Stimulated activated CD4-positive, alpha-beta T cell treated with anti-CD3 and anti-CD28 coated beads, TNF-alpha, amount 100 ng/mL, for 48 hours (primary cell): ENCODE measurements around the gene GCKR.
"Not testable (repeated sequence)": the region's sequence is repeated elsewhere in the genome, so short reads cannot be mapped to it uniquely, and the experiment has no call there.

Experiments
- DNase-seq, 3 donors: peaks; one replicate each; pipeline ENCODE4 v3.0.0-alpha.2; 2020; ENCODE audit warnings: low read depth in 3 of 3

Gene GCKR

DNA sequence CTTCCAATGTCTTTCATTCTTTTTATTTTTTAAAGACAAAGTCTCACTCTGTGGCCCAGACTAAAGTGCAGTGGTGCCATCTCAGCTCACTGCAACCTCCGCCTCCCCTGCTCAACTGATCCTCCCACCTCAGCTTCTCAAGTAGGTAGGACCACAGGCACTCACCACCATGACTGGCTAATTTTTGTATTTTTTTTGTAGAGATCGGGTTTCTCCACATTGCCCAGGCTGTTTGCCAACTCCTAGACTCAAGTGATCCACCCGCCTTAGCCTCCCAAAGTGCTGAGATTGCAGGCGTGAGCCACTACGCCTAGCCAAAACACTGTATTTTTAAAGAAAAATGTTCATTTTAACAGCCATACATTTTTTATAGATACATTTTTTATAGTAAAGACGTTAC is 12.7 kb downstream of the GCKR start:
- DNase-seq: no peak

DNA sequence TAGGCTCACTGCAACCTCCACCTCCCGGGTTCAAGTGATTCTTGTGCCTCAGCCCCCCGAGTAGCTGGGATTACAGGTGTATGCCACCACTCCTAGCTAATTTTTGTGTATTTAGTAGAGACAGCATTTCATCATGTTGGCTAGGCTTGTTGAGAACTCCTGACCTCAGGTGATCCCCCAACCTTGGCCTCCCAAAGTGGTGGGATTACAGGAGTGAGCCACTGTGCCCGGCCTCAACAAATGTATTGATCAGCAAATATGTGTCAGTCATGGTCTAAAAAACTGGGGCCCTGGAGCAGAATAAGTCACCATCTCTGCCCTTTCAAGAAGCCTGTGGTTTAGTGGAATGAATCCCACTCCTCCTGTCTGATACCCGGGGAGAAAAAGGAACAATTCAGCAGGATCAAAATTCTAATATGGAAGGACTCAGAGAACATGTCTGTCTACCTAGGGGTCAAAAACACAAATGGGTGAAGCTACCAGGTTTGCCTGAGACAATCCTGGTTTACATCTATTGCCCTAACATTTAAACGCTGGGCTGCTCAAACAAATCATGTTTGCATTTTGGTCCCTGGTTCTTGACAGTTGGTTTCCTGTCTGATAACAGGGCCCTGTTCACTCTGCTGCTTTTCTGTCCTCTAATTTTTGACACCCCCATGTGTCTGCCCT is 21.6 kb downstream of the GCKR start:
- no peak for DNase-seq

DNA sequence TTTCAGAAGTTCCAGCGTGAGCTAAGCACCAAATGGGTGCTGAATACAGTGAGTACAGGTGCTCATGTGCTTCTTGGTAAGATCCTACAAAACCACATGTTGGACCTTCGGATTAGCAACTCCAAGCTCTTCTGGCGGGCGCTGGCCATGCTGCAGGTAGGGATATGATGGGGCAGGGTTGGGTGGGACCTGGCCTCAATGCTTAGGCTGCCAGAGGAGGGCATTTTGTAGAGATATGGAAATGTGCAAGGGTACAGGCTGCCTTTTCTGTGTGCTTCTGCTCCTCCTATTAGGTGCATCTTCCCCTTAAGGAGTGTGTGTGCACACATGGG is 22.1 kb downstream of the GCKR start:
- DNase-seq: no peak

DNA sequence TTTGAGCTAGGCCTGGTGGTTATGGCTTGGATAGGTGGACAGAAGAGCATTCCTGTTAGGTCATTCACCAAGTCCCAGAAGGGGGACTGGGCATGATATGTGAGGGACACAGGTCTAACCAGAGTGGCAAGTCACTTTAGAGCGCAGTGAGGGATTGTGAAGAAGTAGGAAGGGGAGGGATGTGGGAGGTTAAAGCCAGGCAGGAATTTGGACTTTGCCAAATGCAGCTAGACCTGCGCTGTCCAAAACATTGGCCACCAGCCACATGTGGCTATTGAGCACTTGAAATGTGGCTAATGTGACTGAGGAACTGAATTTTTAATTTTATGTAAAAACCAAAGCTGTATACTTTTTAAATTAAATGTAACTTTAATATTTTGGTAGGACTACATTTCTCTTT is 23.7 kb downstream of the GCKR start:
- no peak for DNase-seq

DNA sequence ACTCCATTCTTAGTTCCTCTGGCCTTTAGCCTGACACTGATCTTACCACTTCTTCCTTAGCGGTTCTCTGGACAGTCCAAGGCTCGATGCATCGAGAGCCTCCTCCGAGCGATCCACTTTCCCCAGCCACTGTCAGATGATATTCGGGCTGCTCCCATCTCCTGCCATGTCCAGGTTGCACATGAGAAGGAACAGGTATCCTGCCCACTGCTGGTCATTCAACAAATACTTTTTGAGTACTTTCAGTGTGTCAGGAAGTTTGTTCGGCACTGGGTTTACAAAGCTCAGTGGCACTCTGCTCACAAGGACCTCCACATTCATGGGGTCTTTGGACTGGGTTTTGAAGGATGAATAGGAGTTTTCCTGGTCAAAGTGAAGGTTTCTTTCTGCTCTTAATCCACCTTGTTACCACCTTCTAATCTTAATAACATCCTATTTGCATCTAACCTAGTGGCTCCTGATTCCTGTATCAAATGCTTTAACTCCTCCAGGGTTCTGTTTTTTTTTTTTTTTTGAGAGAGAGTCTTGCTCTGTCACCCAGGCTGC is 25.8 kb downstream of the GCKR start:
- DNase-seq: no peak

DNA sequence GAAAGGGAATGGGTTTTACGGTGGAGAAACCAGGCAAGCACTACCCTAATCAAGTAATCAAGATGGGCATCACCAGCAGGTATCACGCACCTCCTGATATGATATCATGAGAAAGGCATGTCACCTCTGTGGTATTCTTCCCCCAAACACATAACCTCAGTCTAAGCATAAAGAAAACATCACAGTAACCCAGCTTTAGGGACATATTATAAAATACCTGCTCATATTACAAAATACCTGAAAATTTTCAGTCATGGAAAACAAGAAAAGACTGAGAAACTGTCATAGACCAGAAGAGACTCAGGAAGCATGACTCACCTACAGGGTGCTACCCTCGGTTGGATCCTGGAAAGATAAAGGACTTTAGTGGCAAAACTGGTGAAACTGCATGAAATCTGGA is 30.5 kb downstream of the GCKR start:
- DNase-seq: no peak

DNA sequence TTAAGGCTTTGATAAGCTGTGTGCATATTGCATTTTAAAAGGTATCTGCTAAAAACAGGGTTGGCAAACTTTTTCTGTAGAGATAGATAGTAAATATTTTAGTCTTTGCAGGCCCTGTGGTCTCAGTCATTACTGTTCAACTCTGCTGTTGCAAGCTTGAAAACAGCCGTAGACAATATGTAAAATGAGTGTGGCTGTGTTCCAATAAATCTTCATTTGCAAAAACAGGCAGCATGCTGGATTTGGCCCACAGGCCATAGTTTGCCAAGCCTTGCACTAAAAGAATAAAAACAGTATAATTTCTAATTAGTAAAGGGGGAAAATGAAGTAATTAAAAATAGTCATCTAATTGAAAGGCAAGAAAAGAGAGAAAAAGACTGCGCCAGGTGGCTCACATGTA is 35.3 kb downstream of the GCKR start:
- DNase-seq: no peak

DNA sequence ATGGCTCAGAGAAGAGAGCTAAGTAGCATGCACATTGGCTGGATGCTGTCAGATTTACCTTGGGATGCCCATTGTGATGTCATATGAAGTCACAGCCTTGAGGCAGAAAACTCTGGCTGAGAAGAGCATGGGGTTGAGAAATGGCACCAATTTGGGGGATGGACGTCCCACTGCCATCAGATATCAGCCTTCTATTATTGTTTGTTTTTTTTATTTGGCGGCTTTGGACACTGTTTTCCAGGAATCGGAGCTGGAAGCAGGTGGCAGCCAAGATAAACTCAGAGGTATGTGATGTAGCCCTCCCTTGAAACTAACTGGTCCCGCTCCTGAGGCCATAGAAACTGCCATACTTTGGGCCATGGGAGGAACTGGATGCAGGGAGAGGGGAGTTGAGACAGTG is 40.6 kb downstream of the GCKR start:
- no peak for DNase-seq

DNA sequence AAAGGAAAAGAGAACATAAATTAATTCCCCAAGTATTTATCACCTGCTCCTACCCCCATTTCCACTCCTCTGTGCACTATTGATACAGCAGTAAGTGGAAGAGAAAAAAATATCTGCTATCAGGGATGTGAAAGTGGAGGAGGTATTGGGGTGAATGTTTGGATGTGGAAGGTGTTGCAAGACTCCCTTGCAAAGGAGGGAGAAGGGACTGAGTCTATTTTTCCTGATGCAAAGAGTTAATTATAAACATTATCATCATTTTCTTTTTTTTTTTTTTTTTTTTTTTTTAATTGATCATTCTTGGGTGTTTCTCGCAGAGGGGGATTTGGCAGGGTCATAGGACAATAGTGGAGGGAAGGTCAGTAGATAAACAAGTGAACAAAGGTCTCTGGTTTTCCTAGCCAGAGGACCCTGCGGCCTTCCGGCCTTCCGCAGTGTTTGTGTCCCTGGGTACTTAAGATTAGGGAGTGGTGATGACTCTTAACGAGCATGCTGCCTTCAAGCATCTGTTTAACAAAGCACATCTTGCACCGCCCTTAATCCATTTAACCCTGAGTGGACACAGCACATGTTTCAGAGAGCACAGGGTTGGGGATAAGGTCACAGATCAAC is 42.3 kb downstream of the GCKR start:
- DNase-seq: not testable (repeated sequence)

DNA sequence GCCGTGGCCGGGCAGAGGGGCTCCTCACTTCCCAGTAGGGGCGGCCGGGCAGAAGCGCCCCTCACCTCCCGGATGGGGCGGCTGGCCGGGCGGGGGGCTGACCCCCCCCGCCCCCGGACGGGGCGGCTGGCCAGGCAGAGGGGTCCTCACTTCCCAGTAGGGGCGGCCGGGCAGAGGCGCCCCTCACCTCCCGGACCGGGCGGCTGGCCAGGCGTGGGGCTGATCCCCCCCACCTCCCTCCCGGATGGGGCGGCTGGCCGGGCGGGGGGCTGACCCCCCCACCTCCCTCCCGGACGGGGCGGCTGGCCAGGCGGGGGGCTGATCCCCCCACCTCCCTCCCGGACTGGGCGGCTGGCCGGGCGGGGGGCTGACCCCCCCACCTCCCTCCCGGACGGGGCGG is 43.0 kb downstream of the GCKR start:
- DNase-seq: not testable (repeated sequence)

DNA sequence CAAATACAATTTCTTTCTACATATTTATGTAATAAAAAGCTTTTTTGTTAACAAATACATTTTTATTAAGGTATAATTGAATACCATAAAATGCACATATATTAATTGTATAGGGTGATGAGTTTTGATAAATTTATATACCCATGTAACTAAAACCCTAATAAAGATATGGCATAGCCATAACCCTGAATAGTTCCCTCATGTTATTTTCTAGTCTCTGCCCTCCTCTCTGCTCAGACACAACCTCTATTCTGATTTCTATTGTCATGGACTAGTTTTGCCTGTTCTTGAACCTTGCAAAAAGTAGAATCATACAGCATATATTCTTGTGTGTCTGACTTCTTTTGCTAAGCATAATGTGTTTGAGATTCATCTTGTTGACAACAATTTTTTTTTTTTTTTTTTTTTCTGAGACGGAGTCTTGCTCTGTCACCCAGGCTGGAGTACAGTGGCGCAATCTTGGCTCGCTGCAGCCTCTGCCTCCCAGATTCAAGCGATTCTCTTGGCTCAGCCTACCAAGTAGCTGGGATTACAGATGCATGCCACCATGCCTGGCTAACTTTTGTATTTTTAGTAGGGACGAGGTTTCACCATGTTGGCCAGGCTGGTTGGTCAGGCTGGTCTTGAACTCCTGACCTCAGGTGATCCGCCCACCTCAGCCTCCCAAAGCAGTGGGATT is 47.6 kb downstream of the GCKR start:
- no peak for DNase-seq

DNA sequence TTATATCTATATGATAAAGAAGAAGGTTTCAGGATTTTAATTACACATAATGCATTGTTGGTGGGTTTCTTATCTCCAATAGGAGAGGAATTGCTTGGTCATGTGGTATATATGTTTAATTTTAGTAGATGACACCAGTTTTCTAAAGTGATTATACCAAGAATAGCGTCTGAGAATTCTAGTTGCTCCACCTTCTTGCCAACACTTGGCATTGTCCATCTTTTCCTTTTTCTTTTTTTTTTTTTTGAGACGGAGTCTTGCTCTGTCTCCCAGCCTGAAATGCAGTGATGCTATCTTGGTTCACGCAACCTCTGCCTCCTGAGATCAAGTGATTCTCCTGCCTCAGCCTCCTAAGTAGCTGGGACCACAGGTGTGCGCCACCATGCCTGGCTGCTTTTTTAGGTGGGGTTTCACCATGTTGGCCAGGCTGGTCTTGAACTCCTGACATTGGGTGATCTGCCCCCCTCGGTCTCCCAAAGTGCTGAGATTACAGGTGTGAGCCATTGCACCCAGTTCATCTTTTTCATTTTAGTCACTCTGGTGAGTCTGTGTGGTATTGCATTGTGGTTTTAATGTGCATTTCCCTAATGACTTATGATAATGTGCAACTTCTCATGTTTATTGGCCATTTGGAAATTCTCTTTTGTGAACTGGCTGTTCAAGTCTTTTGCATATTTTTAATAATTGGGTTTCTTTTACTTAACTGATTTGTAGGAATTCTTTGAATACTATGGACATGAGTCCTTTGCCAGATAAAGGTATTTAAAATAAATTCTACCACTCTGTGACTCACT is 48.9 kb downstream of the GCKR start:
- no peak for DNase-seq

DNA sequence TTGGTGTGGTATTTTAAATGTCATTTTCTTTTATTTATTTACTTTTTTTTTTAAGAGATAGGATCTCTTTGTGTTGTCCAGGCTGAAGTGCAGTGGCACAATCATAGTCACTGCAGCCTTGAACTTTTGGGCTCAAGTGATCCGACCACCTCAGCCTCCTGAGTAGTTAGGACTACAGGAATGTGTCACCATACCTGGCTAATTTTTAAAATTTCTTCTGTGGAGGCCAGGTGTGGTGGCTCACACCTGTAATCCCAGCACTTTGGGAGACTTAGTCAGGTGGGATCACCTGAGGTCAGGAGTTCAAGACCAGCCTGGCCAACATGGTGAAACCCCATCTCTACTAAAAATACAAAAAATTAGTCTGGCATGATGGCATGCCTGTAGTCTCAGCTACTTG is 52.7 kb downstream of the GCKR start:
- no peak for DNase-seq

DNA sequence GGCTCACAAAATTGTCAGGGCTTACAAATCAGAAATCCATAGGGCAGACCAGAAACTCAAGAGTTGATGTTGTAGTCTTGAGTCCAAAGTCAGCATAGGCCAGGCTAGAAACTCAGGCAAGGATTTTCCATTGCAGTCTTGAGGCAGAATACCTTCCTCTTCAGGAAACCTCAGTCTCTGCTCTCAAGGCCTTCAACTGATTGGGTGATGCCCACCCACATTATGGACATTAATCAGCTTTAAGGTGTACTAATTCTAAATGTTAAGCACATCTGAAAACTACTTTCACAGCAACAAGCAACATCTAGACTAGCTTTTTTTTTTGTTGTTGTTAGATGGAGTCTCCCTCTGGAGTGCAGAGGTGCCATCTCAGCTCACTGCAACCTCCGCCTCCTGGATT is 54.9 kb downstream of the GCKR start:
- no peak for DNase-seq

DNA sequence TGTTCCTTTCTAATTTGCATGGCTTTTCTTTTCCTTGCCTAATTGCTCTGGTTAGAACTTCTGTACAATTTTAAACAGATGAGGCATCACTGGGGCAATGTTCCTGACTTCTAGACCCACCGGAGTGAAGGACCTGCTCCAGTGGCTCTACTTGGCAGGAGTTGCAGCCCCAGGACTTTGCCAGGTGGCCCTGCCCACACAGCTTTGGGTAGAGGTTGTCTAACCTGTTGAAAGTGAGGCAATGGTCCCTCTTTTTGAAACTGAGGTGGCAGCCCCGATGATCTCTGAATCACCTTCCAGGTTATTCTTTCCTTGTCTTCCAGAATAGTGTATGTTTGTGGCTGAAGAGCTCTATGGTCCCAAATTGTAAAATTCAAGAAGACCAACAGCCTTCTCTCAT is 56.3 kb downstream of the GCKR start:
- DNase-seq: no peak

DNA sequence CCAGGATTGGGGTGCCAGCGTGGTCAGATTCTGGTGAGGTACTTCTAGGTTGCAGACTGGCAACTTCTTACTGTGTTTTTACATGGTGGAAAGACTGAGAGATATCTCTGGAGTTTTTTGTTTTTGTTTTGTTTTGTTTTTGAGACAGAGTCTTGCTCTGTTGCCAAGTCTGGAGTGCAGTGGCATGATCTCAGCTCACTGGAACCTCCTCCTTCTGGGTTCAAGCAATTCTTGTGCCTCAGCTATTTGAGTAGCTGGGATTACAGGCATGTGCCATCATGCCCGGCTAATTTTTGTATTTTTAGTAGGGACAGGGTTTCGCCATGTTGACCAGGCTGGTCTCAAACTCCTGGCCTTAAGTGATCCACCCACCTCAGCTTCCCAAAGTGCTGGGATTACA is 57.8 kb downstream of the GCKR start:
- DNase-seq: not testable (repeated sequence)

DNA sequence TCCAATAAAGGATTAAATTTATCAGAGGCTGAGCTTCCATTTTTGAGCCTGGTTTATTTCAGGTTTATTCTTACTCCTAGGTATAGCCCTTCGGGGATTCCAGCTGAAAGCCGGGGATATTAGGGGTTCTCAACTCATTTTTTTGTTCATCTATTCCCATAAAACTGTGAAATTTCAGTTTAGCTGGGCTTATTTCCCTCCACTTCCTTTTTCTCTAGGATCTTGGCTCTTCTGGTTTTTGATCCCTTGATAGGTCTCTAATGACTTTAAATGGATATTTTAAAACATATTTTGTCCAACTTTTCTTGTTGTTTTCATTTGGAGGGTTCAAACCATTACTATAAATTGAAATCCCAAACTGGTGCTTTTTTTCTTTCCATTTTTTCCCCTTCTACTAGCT is 62.6 kb downstream of the GCKR start:
- DNase-seq: no peak

DNA sequence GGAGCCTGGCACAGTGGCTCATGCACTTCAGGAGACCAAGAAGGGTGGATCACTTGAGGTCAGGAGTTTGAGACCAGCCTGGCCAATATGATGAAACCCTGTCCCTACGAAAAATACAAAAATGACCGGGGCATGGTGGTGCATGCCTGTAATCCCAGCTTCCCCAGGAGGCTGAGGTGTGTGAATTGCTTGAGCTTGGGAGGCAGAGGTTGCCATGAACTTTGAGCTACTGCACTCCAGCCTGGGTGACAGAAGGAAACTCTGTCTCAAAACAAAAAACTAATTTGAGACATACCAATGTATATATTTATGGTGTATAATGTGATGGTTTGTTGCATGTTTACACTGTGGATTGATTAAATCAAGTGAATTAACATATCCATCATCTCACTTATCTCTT is 64.4 kb downstream of the GCKR start:
- no peak for DNase-seq

DNA sequence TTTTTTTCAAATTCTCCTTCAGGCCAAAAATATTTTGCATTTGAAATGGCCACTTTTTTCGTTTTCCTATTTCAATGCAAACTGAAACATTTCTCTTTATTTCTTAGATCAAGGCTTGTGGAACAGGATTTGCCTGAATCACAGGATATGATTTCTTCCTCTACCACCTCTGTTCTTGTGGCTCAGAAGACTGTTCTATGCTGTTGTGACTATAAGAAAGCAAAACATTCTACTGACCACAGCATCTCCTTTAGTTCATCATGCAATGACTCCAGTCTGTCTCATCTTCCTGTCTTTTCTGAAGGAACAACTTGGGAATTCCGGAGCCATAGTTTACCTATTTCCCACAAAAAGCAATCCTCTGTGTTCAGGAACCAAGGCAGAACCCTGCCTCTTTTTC is 70.0 kb downstream of the GCKR start:
- DNase-seq: no peak

DNA sequence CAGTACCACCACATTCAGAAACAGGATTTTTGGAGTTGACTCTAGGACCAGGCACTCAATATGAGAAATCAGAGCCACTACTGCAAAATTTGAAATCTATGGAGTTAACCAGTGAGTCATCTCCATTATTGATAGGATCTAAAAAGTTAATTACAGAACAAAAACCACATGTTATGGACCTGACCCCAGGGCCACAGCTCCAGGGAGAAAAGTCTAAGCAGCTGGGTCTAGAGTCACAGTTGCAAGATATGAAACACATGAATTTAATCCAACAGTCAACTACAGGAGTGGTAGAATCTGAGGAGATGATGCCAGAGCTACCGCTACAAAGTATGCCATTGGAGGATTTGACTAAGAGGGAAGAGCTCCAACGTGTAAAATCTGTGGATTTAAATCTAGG is 72.8 kb downstream of the GCKR start:
- no peak for DNase-seq

DNA sequence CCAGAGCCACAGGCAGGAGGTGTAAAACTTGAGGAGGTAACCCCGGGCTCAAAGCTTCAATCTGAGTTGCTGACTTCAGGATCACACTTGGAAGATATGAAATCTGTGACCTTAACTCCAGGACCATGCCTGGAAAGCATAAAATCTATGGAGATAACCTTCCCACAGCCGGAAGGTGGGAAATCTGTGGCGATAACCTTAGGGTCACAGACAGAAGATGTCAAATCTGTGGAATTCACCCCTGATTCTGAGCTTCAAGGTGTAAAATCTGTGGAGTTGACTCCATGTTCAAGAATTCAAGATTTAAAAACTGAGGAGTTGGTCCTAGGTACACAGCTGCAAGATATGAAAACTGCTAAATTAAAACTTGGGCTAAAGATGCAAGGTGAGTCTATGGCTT is 74.6 kb downstream of the GCKR start:
- no peak for DNase-seq

DNA sequence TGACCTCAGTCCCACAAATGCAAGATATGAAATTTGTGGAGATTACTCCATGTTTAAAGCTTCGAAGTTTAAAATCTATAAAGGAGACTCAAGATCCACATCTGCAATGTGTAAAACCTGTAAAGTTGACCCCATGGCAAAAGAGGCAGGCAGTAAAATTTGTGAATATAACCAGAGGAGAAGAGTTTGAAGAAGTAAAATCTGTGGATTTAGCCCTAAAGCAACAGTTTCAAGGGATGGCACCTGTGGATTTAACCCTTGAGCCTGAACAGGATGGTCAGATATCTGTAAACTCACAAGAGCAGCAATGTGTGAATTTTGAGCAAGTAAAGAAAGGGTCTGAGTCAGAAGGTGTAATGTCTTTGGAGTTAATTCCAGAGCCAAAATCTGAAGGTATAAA is 75.0 kb downstream of the GCKR start:
- no peak for DNase-seq

DNA sequence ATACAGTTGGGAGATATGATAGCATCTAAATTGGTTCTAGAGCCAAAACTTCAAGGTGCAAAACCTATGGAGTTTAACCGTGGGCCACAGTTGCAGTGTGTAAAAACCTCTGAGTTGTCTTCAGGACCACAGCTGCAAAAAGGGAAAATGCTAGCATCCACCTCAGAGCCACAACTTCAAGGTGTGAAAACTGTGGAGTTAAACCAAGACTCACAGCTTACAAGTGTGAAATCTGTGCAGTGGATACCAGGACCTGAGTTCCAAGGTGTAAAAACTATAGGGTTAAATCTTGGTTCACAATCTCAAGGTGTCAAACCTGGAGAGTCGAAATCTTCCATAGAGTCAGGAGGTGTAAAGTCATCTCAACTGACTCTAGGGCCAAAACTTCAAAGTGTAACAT is 75.8 kb downstream of the GCKR start:
- no peak for DNase-seq
